HG02852 (cell line): ENCODE results near the gene NCOA5.

Experiments used
- ATAC-seq: cut with Tn5 transposase; IDR thresholded peaks from one replicate; pipeline ENCODE4 v1.9.1; 2021; ENCODE audit warnings: mild to moderate bottlenecking, moderate library complexity; ENCODE audit not compliant: unreplicated experiment

Gene NCOA5

GRCh38 chr20:46044896-46045295 is 44.9 kb downstream of the NCOA5 start:
- ATAC-seq = no peak

GRCh38 chr20:46043556-46043955 is 46.2 kb downstream of the NCOA5 start:
- no peak for ATAC-seq

GRCh38 chr20:46040902-46041535 is 48.7 kb downstream of the NCOA5 start:
- no peak for ATAC-seq

DNA sequence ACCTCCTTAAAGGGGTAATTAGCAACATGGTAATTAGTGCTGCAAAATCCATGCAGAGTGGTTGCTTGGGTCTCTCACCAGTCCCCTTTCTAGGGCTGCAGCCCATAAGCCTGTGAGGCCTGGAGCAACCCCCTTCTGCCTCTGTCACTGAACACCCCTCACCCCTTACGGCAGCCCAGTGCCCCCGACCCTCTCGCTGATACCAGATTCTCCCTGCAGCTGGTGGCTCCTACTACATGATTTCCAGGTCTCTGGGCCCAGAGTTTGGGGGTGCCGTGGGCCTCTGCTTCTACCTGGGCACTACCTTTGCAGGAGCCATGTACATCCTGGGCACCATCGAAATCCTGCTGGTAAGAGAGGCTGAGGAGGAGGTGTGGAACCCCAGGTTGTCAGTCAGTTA is 52.7 kb downstream of the NCOA5 start:
- no peak for ATAC-seq

- ATAC-seq = no peak
Observed at GRCh38 chr20:46036370-46036769, 53.4 kb downstream of the NCOA5 start.

DNA sequence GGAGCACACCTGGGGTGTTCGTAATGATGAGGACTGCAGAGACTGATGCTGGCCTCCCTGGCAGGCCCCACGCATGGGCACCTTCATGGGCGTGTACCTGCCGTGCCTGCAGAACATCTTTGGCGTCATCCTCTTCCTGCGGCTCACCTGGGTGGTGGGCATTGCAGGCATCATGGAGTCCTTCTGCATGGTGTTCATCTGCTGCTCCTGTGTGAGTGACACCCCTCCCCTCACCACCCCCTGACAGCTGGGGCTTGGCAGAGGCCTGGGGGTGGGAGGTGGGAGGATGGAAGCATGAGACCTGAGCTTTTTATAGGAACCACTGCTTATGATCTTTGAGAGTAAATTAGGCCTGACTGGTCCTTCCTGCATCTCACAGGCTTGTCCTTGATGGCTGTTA is 54.0 kb downstream of the NCOA5 start:
- ATAC-seq = no peak

DNA sequence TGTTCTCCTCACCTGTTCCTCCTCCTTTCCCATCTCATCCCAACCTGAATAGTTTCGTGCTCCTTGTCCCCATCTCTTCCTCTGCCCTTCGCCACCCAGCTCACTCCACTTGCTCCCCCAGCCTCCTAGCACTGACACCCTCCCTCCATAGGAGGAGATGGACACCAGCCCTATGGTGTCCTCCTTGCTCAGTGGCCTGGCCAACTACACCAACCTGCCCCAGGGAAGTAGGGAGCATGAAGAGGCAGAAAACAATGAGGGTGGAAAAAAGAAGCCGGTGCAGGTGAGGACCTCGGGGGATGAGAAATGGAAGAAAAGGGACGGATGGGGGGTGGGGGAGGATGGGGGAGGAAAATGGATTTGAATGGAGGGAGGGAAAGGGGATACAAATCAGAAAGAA is 54.5 kb downstream of the NCOA5 start:
- no peak for ATAC-seq

DNA sequence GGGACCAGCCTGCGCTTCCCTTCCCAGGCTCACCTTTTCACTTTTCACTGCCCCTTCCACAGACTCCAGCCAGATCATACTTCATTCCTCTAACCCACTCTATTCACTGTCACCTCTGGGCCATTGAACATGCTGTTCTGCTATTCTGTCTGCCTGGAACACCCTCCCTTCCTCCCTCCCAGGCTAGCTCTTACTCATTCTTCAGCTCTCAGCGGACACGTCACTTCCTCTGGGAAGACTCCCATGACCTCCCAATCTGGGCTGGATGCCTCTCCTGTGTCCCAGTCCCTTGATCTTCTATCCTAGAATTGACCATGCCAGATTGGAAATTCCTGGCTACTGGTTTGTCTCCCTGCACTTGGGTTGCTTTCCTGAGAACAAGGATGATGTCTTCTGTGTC is 55.7 kb downstream of the NCOA5 start:
- no peak for ATAC-seq

GRCh38 chr20:46031701-46032254 is 58.0 kb downstream of the NCOA5 start:
- no peak for ATAC-seq

DNA sequence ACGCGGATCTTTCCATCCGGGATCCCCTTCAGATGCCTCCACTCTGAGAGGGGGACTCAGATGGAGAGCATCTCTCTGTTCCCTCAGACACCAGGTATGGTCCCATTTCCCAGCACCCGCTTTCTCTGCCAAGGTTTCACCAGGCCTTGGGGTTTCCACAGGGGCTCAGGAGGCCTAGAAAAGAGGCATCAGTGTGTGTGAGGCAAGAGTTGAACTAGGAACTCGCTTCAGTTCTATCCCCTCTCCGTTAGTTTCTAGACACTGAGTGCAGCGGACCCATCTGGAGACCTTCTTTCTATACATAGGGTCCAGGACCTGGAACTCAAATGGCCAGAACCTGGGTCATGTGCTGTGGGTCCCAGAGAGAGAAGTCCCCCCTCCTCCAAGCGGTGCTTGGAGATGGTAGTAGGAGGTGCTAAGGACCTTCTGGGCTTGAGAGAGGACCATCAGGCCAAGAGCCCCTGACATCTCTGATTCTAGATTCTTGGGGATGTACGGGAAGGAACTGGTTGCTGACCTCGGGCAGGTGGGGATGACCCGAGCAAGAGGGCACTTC is 58.7 kb downstream of the NCOA5 start:
- ATAC-seq = no peak

DNA sequence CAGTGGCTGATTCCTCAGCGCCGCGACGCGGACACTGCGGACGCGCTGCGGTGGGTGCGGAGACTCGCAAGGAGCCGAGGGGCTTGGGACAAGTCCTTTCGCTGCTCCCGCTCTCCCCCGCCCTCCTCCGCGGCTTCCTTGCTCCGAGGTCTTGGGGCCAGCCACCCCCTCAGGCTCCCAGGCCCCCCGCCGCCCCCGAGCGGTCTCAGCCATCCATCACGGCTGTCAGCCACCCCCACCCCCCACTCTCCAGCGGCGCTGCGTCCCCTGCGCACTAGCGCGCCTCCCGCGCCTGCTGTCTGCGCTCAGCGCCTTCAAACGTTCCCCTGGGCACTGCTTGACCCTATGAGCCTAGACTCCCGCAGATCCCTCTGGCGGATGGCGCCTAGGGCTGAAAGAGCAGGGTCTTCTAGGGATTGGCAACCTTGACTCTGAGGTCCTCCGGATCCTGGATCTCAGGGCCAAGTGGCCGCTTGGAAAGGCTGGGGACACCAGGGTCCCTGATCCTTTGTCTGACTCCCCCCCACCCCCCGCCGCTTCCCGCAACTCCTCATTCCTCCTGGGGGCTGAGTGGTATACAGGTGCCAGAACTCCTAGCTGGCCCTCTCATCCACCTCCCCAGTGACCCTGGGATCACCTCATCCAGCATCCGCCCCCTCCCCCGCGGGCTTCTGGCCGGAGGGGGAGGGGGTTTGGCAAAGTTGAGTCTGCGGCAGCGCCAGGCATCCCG is 59.3 kb downstream of the NCOA5 start:
- ATAC-seq = no peak

DNA sequence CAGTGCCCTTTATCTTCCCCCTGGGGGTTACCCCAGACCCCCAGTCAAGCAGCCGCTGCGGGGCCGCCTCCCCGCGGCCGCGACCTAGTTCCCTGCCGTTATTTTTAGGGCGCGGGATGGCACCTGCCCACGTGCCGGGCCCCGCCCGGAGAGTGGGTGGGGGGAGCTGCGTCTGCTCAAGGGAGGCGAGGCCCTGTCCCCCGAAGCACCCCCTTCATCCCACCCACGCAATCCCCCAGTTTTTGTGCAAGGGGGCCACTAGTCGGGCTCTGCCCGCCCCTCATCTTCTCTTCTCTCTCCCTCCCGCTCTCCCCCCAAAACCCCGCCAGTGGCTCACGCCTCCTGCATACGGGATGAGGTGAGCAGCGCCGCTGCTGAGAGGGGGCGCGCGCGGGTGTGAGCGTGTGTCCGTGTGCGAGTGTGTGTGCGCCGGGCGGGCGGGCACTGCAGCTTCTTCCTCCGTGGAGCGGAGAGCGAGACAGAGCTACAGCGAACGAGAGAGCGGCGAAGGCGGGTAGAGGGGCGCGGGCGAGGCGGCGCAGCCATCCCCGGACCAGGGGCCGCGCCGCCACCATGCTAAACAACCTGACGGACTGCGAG is 60.9 kb downstream of the NCOA5 start, which contains the start of gene SLC12A5:
TSS of gene SLC12A5 (plus strand) at position 444 of the 600 bp plus-strand sequence. CDS start at position 574, 130 bp downstream.
- no peak for ATAC-seq

- ATAC-seq = no peak
Observed at GRCh38 chr20:46028110-46028509, 61.7 kb downstream of the NCOA5 start.

DNA sequence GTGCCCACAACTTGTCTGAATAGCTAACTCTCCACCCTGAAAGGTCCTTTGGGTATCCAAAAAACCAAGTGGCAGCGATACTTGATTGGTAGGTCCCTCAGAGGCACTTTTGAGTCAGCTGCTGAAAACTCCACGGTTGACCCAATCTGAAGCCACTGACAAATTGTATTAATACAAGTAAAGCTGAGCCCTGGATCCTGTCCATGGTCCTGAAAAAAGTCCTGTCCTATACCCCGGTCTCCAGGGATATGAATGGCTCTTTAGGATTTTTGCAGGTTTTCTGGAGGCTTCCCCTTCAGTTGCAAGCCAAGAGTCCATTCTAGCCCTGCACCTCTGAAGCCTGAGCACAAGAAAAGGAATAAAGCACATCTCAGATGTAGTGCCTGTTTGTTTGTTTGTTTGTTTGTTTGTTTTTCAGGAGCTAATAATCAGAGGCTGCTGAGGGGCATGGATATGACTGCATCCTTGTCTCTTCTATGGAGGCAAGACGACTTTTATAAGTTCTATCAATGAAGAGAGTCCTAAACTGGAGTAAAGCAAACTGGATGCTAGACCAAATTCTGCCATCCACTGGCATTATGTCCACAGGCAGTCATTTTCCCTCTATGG is 62.4 kb downstream of the NCOA5 start:
- ATAC-seq = no peak

DNA sequence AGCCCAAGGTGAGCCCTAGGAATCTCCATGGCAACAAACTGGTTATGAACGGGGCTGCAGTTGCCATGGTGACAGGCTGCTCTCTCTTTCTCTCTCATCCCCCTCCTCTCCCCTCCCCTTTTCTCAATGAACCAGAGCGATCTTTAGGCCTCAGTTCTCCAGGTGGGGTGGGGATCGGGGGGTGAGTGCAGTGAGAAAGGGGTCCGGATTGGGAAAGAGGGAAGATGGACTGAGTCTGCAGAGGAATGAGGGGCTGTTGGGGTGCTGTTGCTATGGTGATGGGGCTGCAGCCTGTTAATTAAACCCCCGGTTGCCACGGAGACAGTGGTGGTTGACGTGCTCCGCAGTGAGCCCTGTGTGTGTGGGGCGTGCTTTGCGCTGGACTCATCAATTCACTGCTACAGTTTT is 64.4 kb downstream of the NCOA5 start:
- ATAC-seq = no peak

DNA sequence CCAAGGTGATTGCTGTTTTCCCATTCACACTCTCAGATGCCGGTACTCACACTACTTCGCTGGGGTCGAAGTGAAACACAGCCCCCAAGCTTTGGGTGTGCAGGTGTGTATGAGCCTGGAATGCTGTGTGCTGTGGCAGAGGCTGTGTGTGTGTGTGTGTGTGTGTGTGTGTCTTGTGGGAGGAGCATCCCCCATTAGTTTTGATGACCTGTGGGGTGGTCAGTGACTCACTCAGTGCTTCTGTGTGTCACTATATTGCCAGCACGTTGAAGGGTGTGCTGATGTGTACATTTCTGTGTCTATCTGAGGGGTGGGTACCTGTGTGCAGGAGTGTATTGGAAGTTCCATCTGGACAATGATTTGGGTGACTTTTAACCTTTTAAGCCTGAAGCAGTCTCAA is 65.8 kb downstream of the NCOA5 start:
- no peak for ATAC-seq

DNA sequence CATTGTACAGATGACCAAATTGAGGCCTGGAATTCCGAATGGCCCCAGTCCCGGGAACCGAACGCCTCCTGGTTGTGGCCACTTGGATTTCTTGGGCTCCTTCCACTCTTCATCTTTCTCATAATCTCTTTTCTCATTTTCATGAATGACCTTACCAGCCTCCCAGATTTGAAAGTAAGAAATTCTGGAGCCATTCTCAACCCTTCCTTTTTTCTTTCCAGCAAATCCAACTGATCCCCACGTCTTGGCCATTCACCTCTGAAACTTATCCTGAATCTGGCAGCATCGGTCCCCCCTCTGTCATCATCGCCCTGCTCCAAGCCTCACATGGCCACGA is 66.6 kb downstream of the NCOA5 start:
- no peak for ATAC-seq

DNA sequence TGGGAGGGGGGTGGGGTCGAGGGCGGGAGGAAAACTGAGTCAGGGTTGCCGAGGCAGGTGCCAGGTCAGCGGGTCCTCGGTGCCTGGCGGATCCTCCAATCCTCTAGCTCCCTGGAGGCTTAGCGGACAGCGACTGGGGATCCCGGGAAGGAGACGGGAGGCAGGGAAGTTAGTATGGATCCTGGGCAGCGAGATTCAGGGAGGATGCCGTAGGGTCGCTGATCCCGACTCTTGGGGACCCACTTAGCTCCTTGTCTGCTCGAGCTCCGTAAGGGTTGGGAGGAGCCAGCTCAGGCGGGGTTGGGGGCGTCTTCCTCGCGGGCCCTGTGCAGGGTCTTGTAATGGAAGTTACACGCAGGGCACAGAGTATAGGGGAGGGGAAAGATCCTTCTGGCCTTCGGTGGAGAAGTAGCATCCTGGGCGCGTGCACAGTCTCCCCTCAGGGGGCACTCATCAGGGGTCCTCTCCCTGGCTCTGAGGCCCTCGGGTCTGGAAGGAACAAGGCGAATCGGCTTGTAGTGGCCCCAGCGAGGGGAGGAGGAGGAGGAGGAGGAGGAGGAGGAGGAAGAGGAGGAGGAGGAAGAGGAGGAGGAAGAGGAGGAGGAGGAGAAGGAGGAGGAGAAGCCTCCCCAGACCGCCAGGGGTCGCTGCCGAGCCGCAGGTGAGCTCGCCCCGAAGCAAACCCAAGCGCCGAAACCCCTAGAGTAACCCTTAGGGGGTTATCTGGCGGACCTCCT is 67.2 kb downstream of the NCOA5 start:
- no peak for ATAC-seq

GRCh38 chr20:46021361-46022359 is 68.1 kb downstream of the NCOA5 start:
- no peak for ATAC-seq
